Fibroblast of skin of left quadriceps (primary cell): ENCODE data around the gene CABP5.
A peak's percentile ranks its signal among the peaks of the same experiment; 100 is the strongest.
"Not testable (repeated sequence)": the region's sequence is repeated elsewhere in the genome, so short reads cannot be mapped to it uniquely, and the experiment has no call there.

Source experiments
- DNase-seq, 2 experiments: peaks; one replicate each; pipeline ENCODE4 v3.0.0-alpha.2; 2013; ENCODE audit warnings: low read depth in 2 of 2

CABP5 gene

DNA sequence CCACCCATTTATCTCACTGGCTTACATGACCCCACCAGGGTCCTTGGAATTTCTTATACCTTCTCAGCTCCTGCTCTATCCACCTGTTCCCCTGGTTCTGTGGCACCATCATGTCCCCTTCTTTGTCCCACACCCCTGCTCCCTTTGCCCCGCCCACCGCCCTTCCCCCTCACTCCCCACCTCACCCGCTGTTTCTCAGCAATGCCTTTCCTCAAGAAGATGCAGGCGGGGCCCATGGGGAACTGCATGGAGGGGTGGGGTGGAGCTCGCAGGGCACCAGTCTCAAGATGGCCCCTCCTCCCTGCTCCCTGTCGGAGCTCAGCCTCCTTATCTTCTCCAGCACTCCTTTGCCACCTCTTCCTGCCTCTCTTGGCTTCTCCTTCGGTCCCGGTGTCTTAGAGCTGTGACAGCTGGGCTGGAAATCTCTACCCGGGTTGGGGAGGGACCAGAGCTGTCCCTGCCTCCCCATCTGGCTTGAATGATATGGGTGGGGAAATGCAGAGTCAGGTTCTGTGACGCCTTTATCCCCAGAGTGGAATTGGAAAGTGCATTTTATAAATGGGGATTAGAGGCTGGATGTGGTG, at the start of gene CABP5:
CABP5 (minus strand) TSS at position 405 of the 584 bp plus-strand sequence; CDS start at position 248, 157 bp downstream.
- no peak for DNase-seq

DNA sequence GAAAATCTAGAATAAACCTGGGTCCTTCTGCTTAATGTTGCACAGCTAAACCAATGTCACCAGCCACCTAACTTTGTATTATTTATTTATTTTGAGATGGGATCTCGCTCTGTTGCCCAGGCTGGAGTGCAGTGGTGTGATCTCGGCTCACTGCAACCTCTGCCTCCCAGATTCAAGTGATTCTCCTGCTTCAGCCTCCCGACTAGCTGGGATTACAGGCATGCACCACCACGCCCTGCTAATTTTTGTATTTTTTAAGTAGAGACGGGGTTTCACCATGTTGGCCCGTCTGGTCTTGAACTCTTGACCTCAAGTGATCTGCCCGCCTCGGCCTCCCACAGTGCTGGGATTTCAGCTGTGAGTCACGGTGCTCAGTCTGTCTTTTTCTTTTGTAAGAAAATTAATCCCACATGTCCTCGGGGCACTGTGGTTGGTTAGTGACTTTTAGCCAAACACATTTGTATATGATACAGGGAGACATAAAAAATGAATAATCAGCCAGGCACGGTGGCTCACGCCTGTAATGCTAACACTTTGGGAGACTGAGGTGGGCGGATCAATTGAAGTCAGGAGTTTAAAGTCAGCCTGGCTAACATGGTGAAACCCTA, 47.3 kb upstream of the CABP5 start:
- DNase-seq: peak; percentile 95 to 96

GRCh38 chr19:48090281-48090802, 46.5 kb upstream of the CABP5 start:
- DNase-seq: peak in 1 of 2 experiments; percentile 30

- not testable (repeated sequence) for DNase-seq
These were observed 45.1 kb upstream of the CABP5 start for GRCh38 chr19:48088991-48089390.

DNA sequence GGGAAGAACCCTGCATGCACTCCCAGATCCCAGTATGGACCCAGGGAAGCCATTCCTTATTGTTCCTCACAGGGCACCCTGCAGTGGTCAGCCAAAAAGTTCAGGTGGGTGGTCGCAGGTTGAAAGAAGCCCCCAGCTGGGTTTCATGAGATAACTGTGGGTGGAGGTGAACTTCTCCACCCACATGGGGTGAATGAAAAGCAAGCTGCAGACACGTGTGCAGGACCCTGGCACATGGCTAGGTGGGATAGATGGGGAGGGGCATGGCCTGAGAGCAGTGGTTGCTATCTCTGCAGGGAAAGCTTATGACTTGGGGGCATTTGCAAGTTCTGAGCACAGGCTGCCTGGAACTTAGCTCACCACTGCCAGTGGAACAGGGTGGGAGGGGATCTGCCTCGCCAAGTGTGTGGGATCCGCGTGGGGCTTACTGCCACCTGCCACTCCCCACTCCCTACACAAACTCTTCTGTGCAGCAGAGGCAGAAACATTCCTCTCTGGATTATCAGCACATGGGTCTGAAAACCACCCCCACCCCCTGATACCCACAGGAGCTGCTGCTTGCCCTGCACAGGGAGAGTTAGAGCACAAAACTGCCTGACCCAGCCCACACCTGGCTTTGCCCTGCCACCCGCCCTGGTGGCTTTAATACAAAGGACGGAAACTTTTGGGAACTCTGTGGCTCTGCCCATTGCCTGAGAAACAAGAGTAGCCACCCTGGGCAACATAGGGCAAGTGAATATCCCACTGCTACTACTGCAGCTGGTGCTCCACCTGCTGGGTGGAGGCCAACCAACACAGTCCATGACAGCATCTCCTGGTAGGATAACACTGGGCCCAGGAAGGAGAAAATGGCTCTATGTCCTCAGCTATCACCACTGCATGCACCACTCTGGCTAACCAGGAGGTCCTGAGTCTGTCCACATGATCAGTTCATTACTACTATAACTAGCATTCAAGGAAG, 42.3 kb upstream of the CABP5 start:
- DNase-seq: no peak

GRCh38 chr19:48085076-48085475, 41.2 kb upstream of the CABP5 start:
- no peak for DNase-seq

GRCh38 chr19:48081106-48081505, 37.2 kb upstream of the CABP5 start:
- no peak for DNase-seq

GRCh38 chr19:48070177-48070769, 26.4 kb upstream of the CABP5 start:
- DNase-seq: not testable (repeated sequence)

- no peak for DNase-seq
These were observed 25.6 kb upstream of the CABP5 start for GRCh38 chr19:48069435-48069834.

GRCh38 chr19:48064509-48064908, 20.6 kb upstream of the CABP5 start:
- peak in 1 of 2 experiments; percentile 6 for DNase-seq

DNA sequence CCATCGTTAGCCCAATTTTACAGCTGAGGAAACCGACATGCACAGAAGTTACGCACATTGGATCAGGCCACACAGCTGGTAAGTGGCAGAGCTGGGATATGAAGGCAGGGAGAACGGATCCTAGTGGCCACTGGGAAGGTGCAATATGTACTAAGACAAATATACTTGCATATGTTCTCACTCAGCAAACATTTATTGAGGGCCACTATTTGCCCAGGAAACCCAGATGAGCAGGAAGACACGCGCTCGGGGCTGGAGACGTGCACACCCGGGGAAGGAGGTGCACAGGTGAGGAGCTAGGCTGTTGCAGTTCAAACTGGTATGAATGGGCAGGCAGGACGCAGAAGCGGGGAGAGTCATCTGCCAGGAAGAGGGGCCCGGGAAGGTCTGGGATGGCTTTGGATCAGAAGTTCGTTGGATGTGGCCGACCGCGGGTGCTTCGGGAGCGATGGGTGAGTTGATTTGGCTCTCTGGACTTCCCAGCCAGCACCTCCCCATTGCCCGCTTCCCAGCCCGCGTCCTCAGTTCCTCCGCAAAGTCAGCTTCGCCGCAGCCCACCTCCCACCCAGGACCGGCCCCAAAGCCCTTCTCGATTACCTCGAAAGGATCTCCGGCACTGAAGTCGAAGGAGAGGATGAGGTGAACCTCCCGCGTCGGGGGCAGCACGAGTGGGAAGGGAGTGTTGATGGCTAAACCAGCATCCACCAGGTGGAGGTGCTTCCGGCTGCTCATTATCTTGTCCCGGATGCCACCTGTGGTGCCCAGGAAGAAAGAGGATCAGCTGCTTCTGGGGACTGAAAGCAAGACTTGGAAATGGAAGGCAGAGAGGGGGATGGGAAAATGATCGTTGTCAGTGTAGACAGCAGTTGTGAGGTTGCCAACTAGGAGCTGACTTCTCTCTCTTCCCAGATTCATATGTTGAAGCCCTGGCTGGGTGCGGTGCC, 17.8 kb upstream of the CABP5 start:
- no peak for DNase-seq

GRCh38 chr19:48060381-48060780, 16.5 kb upstream of the CABP5 start:
- DNase-seq: no peak

DNA sequence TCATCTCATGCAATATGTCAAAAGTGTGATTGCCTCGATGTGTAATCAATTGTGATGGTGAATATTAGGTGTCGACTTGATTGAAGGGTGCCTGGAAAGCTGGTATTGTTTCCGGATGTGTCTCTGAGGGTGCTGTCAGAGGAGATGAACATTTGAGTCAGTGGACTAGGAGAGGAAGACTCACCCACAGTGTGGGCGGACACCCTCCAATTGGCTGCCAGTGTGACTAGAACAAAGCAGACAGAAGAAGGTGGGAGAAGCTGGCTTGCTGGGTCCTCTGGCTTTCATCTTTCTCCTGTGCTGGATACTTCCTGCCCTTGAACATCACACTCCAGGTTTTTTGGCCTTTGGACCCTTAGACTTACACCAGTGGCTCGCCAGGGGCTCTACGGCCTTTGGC, 15.5 kb upstream of the CABP5 start:
- no peak for DNase-seq

DNA sequence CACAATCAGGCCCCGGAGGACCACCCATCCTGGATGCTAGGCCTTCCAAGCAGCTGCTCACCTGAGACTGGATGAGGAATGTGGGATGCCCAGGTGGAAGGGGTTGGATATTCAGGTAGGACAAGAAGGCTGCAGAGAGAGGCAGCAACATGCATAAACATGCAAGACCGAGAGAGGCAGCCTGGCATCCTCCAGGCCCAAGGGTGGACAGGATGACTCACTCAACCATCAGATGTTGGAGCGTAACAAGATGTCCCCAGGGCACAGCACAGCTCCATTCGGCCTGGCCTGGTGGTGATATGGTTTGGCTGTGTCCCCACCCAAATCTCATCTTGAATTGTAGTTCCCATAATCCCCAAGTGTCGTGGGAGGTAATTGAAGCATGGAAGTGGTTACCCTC, 10.0 kb upstream of the CABP5 start:
- DNase-seq: no peak

GRCh38 chr19:48053076-48053475, 9.2 kb upstream of the CABP5 start:
- DNase-seq: no peak

DNA sequence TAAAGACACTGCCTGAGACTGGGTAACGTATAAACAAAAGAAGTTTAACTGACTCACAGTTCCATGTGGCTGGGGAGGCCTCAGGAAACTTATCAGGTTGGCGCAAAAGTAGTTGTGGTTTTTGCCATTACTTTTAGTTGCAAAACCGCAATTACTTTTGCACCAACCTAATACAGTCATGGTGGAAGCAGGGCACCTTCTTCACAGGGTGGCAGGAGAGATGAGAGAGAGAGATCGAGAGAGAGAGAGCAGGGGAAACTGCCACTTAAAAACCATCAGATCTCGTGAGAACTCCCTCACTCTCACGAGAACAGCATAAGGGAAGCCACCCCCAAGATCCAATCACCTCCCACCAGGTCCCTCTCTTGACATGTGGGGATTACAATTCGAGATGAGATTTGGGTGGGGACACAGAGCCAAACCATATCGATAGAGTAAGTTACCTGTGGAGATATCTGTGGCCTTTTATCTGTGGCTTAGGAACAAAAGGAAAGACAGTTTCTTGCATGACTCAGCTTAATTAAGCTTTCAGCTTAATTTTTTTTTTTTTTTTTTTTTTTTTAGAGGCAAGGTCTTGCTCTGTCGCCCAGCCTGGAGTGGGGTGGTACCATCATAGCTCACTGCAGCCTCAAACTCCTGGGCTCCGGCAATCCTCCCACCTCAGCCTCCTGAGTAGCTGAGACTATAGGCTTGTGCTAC, 7.6 kb upstream of the CABP5 start:
- no peak for DNase-seq

DNA sequence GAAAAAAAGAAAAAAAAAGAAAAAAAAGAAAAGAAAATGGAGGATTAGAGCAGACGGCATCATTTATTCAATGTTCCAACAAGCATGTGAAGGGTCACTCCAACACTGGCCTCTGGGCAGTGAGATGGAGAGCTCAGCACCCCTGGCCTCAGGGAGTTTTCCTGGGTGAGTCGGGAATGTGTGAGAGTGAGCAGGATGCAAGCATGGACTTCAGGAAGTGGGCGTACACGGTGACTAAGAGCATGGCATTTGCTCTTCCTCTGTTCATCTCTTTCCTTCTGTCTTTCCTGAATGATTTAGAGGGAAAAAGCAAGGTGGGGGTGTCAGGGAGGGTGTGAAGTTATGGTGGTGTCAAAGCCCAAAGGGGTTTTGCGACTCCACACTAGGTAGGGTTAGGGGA, 682 bp upstream of the CABP5 start:
- no peak for DNase-seq

GRCh38 chr19:48041877-48042580, 1.9 kb downstream of the CABP5 start:
- DNase-seq: no peak

DNA sequence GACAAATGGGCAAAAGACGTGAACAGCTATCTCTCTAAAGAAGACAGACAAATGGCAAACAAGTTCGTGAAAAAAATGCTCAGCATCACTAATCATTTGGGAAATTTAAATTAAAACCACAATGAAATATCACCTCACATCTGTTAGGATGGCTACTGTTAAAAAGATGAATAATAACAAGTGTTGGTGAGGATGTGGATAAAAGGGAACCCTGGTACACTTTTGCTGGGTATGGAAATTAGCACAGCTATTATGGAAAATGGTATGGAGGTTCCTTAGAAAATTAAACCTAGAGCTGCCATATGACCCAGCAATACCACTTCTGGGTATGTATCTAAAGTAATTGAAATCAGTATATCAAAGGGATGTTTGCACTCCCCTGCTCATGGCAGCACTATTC, 7.1 kb downstream of the CABP5 start:
- DNase-seq: no peak

DNA sequence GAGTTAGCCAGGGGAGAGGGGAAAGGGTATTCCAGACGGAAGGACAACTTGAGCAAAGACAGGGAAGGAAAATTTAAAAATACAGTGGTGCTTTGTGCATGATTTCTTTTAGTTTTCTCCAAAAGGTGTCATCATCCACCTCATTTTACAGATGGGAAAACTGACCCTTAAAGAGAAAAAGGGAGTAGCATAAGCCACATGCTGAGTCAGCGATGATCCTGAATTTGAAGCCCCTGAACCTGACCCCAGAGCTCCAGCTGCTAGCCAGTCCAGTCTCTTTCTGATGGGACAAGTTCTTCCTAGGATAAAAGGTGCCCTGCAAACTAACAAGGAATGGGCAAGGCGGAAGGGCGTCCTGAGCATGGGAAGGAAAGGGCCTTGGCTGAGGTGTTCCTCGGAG, 10.3 kb downstream of the CABP5 start:
- DNase-seq: no peak
